T-cell (primary cell): ENCODE measurements around the gene ARHGAP6. TPM values are rescaled to one million over a fixed set of nuclear protein-coding genes. Genes with fewer than 3 reads are reported as not detected.
A peak's percentile ranks its signal among the peaks of the same experiment; 100 is the strongest.

ENCODE experiments used
- ATAC-seq, 4 experiments: fragments of 200-7000 bp in 3 of 4; fragments of 150-1000 bp in 1 of 4; cut with Tn5 transposase; replicated peaks in 1 of 4; 1 replicate in 3 of 4; 2 replicates in 1 of 4; pipeline ENCODE4 v1.10.0; 2021; ENCODE audit warnings: moderate library complexity in 3 of 4, mild to moderate bottlenecking in 2 of 4, moderate number of reproducible peaks in 1 of 4
- CTCF ChIA-PET, 2 donors: fragments of 300-600 bp; sonication (Branson Sonifier 250); formaldehyde crosslinking; loops; one replicate each; lab custom pipeline; 2022; ENCODE audit warnings: antibody characterized with exemption in 2 of 2; lab: Charles Lee
- POLR2A ChIA-PET, 2 donors: fragments of 300-600 bp; sonication (Branson Sonifier 250); formaldehyde crosslinking; loops; one replicate each; lab custom pipeline; 2022; ENCODE audit warnings: antibody characterized with exemption in 2 of 2; lab: Charles Lee
- DNase-seq, 35 experiments: peaks; one replicate each; pipeline versions ENCODE4 v3.0.0 to v3.0.0-alpha.2; 2013 to 2023
- H3K27ac ChIP-seq: one replicate; pipeline ENCODE4 v1.5.1; 2013; ENCODE audit warnings: low read length
- H3K27me3 ChIP-seq, 2 experiments: replicated peaks in 1 of 2; 1 replicate in 1 of 2; 2 replicates in 1 of 2; pipeline versions ENCODE4 v1.6.1 to v1.7.0; 2013; ENCODE audit warnings: low read length in 1 of 2, mixed read lengths in 1 of 2; ENCODE audit not compliant: control insufficient read depth in 2 of 2, insufficient read depth in 2 of 2; ENCODE audit errors: extremely low read depth in 1 of 2
- H3K36me3 ChIP-seq, 2 donors: 1 replicate in 1 of 2; 2 replicates in 1 of 2; pipeline versions ENCODE4 v1.6.1 to v1.7.0; 2013; ENCODE audit warnings: low read length in 1 of 2; ENCODE audit not compliant: control insufficient read depth in 2 of 2, insufficient read depth in 1 of 2; ENCODE audit errors: extremely low read depth in 1 of 2
- H3K4me1 ChIP-seq, 2 experiments: 1 replicate in 1 of 2; 2 replicates in 1 of 2; pipeline versions ENCODE4 v1.6.1 to v1.7.0; 2013; ENCODE audit warnings: low read length in 2 of 2, mixed read lengths in 1 of 2; ENCODE audit not compliant: insufficient read depth in 2 of 2, control insufficient read depth in 1 of 2; ENCODE audit errors: extremely low read depth in 1 of 2
- H3K4me3 ChIP-seq, 2 donors: 1 replicate in 1 of 2; 2 replicates in 1 of 2; pipeline versions ENCODE4 v1.5.1 to v1.7.0; 2013; ENCODE audit warnings: mild to moderate bottlenecking in 2 of 2, low read length in 1 of 2, moderate library complexity in 1 of 2; ENCODE audit not compliant: control insufficient read depth in 1 of 2; ENCODE audit errors: extremely low read depth in 1 of 2
- H3K9me3 ChIP-seq: 2 replicates; pipeline ENCODE4 v1.7.0; 2013
- H3K27ac Mint-ChIP-seq, 2 donors: one replicate each; pipeline ENCODE4 v1.8.0; 2020 to 2021; ENCODE audit warnings: mild to moderate bottlenecking in 2 of 2, mixed read lengths in 2 of 2
- H3K27me3 Mint-ChIP-seq, 2 donors: one replicate each; pipeline ENCODE4 v1.8.0; 2021 to 2022; ENCODE audit warnings: mixed read lengths in 2 of 2
- H3K36me3 Mint-ChIP-seq: one replicate; pipeline ENCODE4 v1.8.0; 2021; ENCODE audit warnings: mixed read lengths
- H3K4me1 Mint-ChIP-seq, 3 donors: one replicate each; pipeline ENCODE4 v1.8.0; 2020 to 2022; ENCODE audit warnings: mixed read lengths in 3 of 3, mild to moderate bottlenecking in 1 of 3
- H3K4me3 Mint-ChIP-seq, 3 donors: one replicate each; pipeline ENCODE4 v1.8.0; 2020 to 2022; ENCODE audit warnings: mild to moderate bottlenecking in 3 of 3, mixed read lengths in 3 of 3, moderate library complexity in 3 of 3
- H3K9me3 Mint-ChIP-seq, 3 donors: one replicate each; pipeline ENCODE4 v1.8.0; 2020 to 2022; ENCODE audit warnings: mixed read lengths in 3 of 3
- WGBS: methylation state at CpG from one replicate; pipeline ENCODE4 v1.1.5; 2013; ENCODE audit warnings: missing lambda C conversion rate; ENCODE audit not compliant: insufficient coverage; 5-methylcytosine and 5-hydroxymethylcytosine counted together
- total RNA-seq, 35 experiments: library from RNA in 6 of 35; stranded (reverse) in 6 of 35; fragments of 120-200 nt in 1 of 35; gene quantifications; one replicate each; pipeline versions ENCODE4 v1.2.1 to v1.2.4 and lab custom pipeline; 2013 to 2026

Gene ARHGAP6, protein sequence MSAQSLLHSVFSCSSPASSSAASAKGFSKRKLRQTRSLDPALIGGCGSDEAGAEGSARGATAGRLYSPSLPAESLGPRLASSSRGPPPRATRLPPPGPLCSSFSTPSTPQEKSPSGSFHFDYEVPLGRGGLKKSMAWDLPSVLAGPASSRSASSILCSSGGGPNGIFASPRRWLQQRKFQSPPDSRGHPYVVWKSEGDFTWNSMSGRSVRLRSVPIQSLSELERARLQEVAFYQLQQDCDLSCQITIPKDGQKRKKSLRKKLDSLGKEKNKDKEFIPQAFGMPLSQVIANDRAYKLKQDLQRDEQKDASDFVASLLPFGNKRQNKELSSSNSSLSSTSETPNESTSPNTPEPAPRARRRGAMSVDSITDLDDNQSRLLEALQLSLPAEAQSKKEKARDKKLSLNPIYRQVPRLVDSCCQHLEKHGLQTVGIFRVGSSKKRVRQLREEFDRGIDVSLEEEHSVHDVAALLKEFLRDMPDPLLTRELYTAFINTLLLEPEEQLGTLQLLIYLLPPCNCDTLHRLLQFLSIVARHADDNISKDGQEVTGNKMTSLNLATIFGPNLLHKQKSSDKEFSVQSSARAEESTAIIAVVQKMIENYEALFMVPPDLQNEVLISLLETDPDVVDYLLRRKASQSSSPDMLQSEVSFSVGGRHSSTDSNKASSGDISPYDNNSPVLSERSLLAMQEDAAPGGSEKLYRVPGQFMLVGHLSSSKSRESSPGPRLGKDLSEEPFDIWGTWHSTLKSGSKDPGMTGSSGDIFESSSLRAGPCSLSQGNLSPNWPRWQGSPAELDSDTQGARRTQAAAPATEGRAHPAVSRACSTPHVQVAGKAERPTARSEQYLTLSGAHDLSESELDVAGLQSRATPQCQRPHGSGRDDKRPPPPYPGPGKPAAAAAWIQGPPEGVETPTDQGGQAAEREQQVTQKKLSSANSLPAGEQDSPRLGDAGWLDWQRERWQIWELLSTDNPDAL (N-terminal part only)
- total RNA-seq (under 1 TPM in 3 of 5 donors, not detected in 2; 0.09 to 0.13 (median 0.12) TPM), total RNA-seq (lab: John Stamatoyannopoulos, UW) (0 to 0.25 (median 0.04) reads per million in 29 experiments)
- total RNA-seq (2013), result 0.24 TPM

DNA sequence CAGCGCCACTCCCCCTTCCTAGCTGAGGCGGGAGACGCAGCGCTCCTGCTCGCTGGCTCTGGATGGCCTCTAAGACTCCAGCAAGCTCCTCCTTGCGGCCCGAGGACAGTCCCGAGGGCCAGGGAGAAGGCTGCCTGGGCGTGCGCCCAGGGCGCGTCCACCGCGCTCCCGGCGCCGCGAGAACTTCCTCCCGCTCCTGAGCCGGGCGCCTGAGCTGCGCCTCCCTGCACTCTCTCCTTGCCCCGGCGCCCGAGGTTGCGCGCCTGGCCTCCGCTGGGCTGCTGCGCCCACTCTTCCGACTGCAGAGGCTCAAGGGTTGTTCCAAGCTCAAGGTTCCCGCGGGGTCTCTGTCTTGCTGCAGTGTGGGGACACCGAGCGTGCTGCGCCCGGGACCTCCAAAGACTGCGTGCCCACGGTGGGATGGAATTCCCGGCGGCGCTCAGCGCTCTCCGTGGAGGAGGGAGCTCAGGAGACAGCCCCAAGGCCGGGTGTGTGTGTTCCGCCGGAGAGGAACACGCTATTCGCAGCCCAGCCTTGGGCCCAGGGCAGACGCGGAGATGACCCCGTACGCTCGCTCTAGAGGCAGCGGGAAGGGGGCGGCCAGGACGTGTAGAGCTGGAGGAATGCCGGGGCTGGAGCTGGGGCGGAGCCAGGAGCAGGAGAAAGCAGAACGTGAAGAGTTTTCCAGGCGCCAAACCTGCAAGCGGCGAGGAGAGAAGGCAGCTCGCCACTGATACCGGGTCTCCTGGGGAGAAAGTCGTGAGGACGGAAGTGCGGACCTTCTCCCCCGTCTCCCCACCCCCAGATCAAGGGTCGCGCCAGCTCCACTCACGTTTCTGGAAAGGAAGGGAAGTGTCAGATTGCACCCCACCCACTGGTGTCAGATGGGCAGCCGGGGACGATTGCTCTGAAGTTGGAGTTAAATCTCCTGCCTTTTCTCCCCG is at the start of gene ARHGAP6:
TSS of gene ARHGAP6 (minus strand) at position 753 of the 944 bp plus-strand sequence. CDS start 1,092 bp downstream, outside the sequence.
- no peak within 1 kb of the TSS for H3K27ac Mint-ChIP-seq
- no peaks in the 10 kb centered on the region for H3K36me3 Mint-ChIP-seq
- ChIA-PET POLR2A (no interaction called here), CTCF (no interaction called here)
- Histone ChIP-seq H3K4me3 (no peak within 1 kb of the TSS), H3K9me3 (no peaks in the 10 kb centered on the region), H3K36me3 (no peaks in the 10 kb centered on the region), H3K27me3 (peaks cover 0 to 23% of the 10 kb centered on the region in 2 experiments), H3K27ac (no peak within 1 kb of the TSS), H3K4me1 (no peaks in the 10 kb centered on the region)
- peak within 1 kb of the TSS in 1 of 3 donors; percentile 57 for H3K4me3 Mint-ChIP-seq
- no peak for DNase-seq
- H3K27me3 Mint-ChIP-seq, result peaks cover 46 to 66% of the 10 kb centered on the region in 2 donors
- WGBS, result 4% methylated on average over 46 of the region's 74 CpGs
- H3K4me1 Mint-ChIP-seq, result peaks cover 0 to 8% (median 4%) of the 10 kb centered on the region in 3 donors
- no peak for ATAC-seq
- H3K9me3 Mint-ChIP-seq, result no peaks in the 10 kb centered on the region

DNA sequence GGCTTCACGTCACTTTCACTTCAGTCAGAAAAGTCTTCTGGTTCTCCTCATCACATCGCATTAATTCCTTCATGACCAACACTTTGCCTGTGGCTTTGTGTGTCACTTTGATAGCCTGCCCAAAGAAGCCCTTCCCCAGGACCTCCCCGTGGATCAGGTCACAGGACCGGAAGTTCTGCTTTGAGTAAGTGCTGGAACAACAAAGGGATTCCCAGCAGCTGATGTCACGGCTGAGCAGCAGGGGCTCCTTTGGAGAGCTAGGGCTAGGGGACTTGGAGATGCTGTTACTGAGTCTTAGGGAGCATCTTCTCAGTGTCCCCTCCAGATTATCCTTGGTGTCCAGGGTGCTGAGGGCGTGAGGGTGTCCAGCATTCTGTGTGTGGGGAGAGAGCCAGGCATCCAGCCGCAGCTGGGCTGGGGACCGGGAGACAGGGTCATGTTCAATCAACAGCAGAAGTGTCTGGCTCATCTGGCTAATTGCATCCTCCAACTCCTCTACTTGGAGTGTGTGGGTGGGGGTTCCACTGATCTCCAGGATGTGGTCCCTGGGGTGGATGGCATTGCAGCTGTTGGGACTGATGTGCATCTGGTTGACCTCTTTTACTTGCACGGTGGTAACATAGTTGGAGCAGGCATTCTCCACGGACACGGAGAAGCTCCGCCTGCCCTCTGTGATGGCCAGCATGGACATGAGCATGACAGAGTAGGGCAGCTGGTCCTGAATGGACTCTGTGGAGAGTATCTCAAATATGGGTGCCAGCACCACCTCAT is 39.2 kb upstream of the ARHGAP6 start:
- no peaks in the 10 kb centered on the region for H3K9me3 Mint-ChIP-seq
- peaks cover 6 to 26% of the 10 kb centered on the region in 2 donors for H3K27me3 Mint-ChIP-seq
- ChIA-PET POLR2A (no interaction called here), CTCF (no interaction called here)
- peaks cover 0 to 12% of the 10 kb centered on the region in 2 experiments for H3K27me3 ChIP-seq
- H3K36me3 Mint-ChIP-seq, result no peaks in the 10 kb centered on the region
- H3K9me3 ChIP-seq, result no peaks in the 10 kb centered on the region
- DNase-seq (no peak), ATAC-seq (no peak)
- no peak overlapping the region for H3K4me3 ChIP-seq
- no peak overlapping the region for H3K4me3 Mint-ChIP-seq
- H3K27ac Mint-ChIP-seq, result no peak overlapping the region
- no peak overlapping the region for H3K27ac ChIP-seq
- H3K4me1 ChIP-seq, result no peaks in the 10 kb centered on the region
- H3K36me3 ChIP-seq, result no peaks in the 10 kb centered on the region
- 100% methylated on average over 1 of the region's 12 CpGs for WGBS
- H3K4me1 Mint-ChIP-seq, result peaks cover 0 to 1% (median 0%) of the 10 kb centered on the region in 3 donors

DNA sequence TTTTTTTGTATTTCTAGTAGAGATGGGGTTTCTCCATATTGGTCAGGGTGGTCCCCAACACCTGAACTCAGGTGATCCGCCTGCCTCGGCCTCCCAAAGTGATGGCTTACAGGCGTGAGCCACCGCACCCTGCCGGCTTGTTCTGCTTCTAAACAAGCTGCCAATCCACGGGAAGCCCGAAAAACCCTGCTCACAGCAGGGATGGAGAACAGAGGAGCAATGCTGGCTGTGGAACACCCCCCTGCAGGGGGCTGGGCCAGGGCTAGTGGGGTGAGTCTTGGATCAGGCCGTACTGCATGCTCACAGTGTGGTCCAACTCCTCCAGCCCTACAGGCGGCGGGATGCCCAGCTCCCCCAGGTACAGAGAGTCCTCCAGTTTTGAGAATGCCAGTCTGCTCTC is 38.1 kb upstream of the ARHGAP6 start:
- ChIA-PET POLR2A (no interaction called here), CTCF (no interaction called here)
- H3K9me3 Mint-ChIP-seq, result no peaks in the 10 kb centered on the region

DNA sequence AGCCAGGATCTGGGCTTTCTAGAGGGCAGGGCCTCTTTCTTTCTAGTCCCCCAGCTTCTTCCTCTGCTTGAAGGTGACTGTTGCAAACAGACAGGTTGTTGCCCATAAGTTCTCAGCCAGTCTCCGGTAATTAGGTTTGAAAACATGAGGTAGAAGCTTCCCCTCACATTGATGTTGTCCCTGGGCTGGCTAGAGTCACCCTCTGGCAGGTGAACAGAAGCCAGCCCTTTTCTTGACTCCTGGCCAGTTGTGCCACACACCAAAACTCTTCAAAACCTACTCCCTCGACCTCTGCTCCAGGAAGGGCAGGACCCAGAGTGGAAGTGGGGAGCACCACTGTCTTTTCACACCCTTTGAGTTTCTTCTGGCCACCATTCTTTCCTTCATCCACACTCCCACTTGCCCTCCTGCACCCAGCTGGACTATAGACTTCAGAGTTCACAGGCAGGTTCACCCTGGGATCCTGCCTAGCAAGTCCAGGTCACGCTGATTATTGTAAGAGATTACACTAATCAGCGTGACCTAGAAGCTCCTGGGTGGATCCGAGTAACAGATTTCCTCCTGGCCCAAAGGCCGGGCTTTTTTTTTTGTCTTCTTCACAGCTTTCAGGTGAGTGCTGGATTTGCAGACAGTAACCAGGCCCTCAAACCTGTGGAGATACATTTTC is 37.4 kb upstream of the ARHGAP6 start:
- H3K36me3 ChIP-seq, result no peaks in the 10 kb centered on the region
- no peaks in the 10 kb centered on the region for H3K4me1 ChIP-seq
- Mint-ChIP-seq H3K4me3 (no peak overlapping the region), H3K4me1 (peaks cover 0 to 1% (median 0%) of the 10 kb centered on the region in 3 donors), H3K27me3 (peaks cover 6 to 33% of the 10 kb centered on the region in 2 donors), H3K9me3 (no peaks in the 10 kb centered on the region), H3K36me3 (no peaks in the 10 kb centered on the region), H3K27ac (no peak overlapping the region)
- H3K4me3 ChIP-seq, result no peak overlapping the region
- ChIA-PET POLR2A (no interaction called here), CTCF (interaction anchor here in 1 of 2 donors (1.0 kb wide), 1 partner anchor 21 kb away, joined by 3 read pairs; no protein-coding TSS in a partner anchor)
- no peak overlapping the region for H3K27ac ChIP-seq
- no peak for ATAC-seq
- H3K9me3 ChIP-seq, result no peaks in the 10 kb centered on the region
- WGBS, result 60% methylated on average over 2 of the region's 6 CpGs
- H3K27me3 ChIP-seq, result peaks cover 0 to 12% of the 10 kb centered on the region in 2 experiments
- DNase-seq, result no peak

More for the DNA sequence above, 38.1 kb upstream of the ARHGAP6 start:
- Mint-ChIP-seq H3K36me3 (no peaks in the 10 kb centered on the region), H3K27me3 (peaks cover 6 to 27% of the 10 kb centered on the region in 2 donors), H3K27ac (no peak overlapping the region), H3K4me3 (no peak overlapping the region), H3K4me1 (peaks cover 0 to 1% (median 0%) of the 10 kb centered on the region in 3 donors)
- DNase-seq (no peak), ATAC-seq (no peak)
- Histone ChIP-seq H3K36me3 (no peaks in the 10 kb centered on the region), H3K27ac (no peak overlapping the region), H3K4me3 (no peak overlapping the region), H3K9me3 (no peaks in the 10 kb centered on the region), H3K27me3 (peaks cover 0 to 12% of the 10 kb centered on the region in 2 experiments), H3K4me1 (no peaks in the 10 kb centered on the region)
- no CpG with 5 or more reads among the region's 10 CpGs for WGBS

DNA sequence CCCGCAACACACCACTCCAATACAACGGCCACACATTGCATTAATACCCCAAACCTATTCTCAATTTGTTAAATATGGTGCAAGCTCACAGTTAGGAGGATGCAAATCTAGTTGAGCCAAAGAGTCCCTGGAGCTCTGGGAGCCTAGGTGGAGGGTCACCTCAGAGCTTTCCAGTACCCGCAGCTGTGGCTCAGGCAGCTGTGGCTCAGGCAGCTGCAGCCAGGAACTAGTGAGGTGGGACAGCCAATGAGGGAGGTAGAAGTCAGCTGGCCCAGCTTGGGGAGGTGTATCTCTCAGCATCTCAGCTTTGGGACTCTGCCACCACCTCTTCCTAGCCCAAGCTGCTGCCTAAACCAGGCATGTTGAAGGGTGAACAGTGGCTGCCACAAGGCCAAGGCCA is 36.7 kb upstream of the ARHGAP6 start:
- WGBS, result no CpG with 5 or more reads among the region's 3 CpGs
- H3K36me3 Mint-ChIP-seq, result no peaks in the 10 kb centered on the region
- H3K4me3 ChIP-seq, result no peak overlapping the region
- DNase-seq (no peak), ATAC-seq (no peak)
- no peak overlapping the region for H3K27ac ChIP-seq
- no peaks in the 10 kb centered on the region for H3K9me3 Mint-ChIP-seq
- no peaks in the 10 kb centered on the region for H3K36me3 ChIP-seq
- H3K4me3 Mint-ChIP-seq, result no peak overlapping the region
- no peak overlapping the region for H3K27ac Mint-ChIP-seq
- POLR2A ChIA-PET, result no interaction called here
- H3K27me3 Mint-ChIP-seq, result peaks cover 6 to 33% of the 10 kb centered on the region in 2 donors
- peaks cover 0 to 1% (median 0%) of the 10 kb centered on the region in 3 donors for H3K4me1 Mint-ChIP-seq
- H3K27me3 ChIP-seq, result peaks cover 0 to 12% of the 10 kb centered on the region in 2 experiments
- no peaks in the 10 kb centered on the region for H3K4me1 ChIP-seq
- no peaks in the 10 kb centered on the region for H3K9me3 ChIP-seq
- CTCF ChIA-PET, result interaction anchor here in 1 of 2 donors (1.0 kb wide), 1 partner anchor 21 kb away, joined by 3 read pairs; no protein-coding TSS in a partner anchor
